ENCODE measurements around the gene MSRB3. TPM values are rescaled to one million over a fixed set of nuclear protein-coding genes. Genes with fewer than 3 reads are reported as not detected.

Gene MSRB3
- total RNA-seq, 1 donor from 2014 or later = 3.7 TPM

GRCh38 chr12:65263777-65264176 is 14.7 kb upstream of the MSRB3 start:
- no peak for DNase-seq (ENCODE audit: low spot score)
- Mint-ChIP-seq H3K9me3 (no peaks in the 10 kb centered on the region), H3K36me3 (no peaks in the 10 kb centered on the region), H3K4me3 (no peak overlapping the region), H3K4me1 (peaks cover 2% of the 10 kb centered on the region), H3K27ac (no peak overlapping the region), H3K27me3 (ENCODE audit: insufficient read depth, low read depth) (no peaks in the 10 kb centered on the region)
- H2AFZ ChIP-seq (replicated peaks) = no peak overlapping the region
- no peaks in the 10 kb centered on the region for H3K79me2 ChIP-seq (ENCODE audit: low read depth)
- no peaks in the 10 kb centered on the region for H4K20me1 ChIP-seq (ENCODE audit: low read depth)
- TF ChIP-seq EZH2 (IDR thresholded peaks at IDR 0.05) = no peak
- no peak for TF ChIP-seq CTCF (IDR thresholded peaks at IDR 0.05)
- no peak for TF ChIP-seq EZH2phosphoT487 (IDR thresholded peaks at IDR 0.05)
- H3K9ac ChIP-seq = no peak overlapping the region
- no peak overlapping the region for H3K4me3 ChIP-seq
- H3K36me3 ChIP-seq = no peaks in the 10 kb centered on the region
- no peak overlapping the region for H3K4me2 ChIP-seq
- no peaks in the 10 kb centered on the region for H3K27me3 ChIP-seq
- no peak overlapping the region for H3K27ac ChIP-seq
- H3K4me1 ChIP-seq = no peaks in the 10 kb centered on the region
- no peaks in the 10 kb centered on the region for H3F3A ChIP-seq (ENCODE audit: low read depth)
- H3K9me3 ChIP-seq (ENCODE audit: low read depth) = no peaks in the 10 kb centered on the region

- H3K36me3 ChIP-seq = no peaks in the 10 kb centered on the region
- Mint-ChIP-seq H3K27ac (no peak overlapping the region), H3K27me3 (ENCODE audit: insufficient read depth, low read depth) (no peaks in the 10 kb centered on the region), H3K9me3 (no peaks in the 10 kb centered on the region), H3K36me3 (no peaks in the 10 kb centered on the region), H3K4me1 (no peaks in the 10 kb centered on the region), H3K4me3 (no peak overlapping the region)
- no peaks in the 10 kb centered on the region for H3K27me3 ChIP-seq
- H3K27ac ChIP-seq = no peak overlapping the region
- no peaks in the 10 kb centered on the region for H3K79me2 ChIP-seq (ENCODE audit: low read depth)
- no peak overlapping the region for H2AFZ ChIP-seq (replicated peaks)
- TF ChIP-seq EZH2 (IDR thresholded peaks at IDR 0.05) = no peak
- no peak for TF ChIP-seq EZH2phosphoT487 (IDR thresholded peaks at IDR 0.05)
- no peak for TF ChIP-seq CTCF (IDR thresholded peaks at IDR 0.05)
- H4K20me1 ChIP-seq (ENCODE audit: low read depth) = no peaks in the 10 kb centered on the region
- no peaks in the 10 kb centered on the region for H3K9me3 ChIP-seq (ENCODE audit: low read depth)
- H3K4me3 ChIP-seq = no peak overlapping the region
- no peaks in the 10 kb centered on the region for H3K4me1 ChIP-seq
- H3K9ac ChIP-seq = no peak overlapping the region
- no peaks in the 10 kb centered on the region for H3F3A ChIP-seq (ENCODE audit: low read depth)
- no peak for DNase-seq (ENCODE audit: low spot score)
- H3K4me2 ChIP-seq = no peak overlapping the region
Observed at GRCh38 chr12:65266408-65266807, 12.1 kb upstream of the MSRB3 start.

- no peaks in the 10 kb centered on the region for H3F3A ChIP-seq (ENCODE audit: low read depth)
- H3K27ac Mint-ChIP-seq = no peak overlapping the region
- no peaks in the 10 kb centered on the region for H3K4me1 Mint-ChIP-seq
- H3K4me3 ChIP-seq = no peak overlapping the region
- H3K36me3 ChIP-seq = no peaks in the 10 kb centered on the region
- no peaks in the 10 kb centered on the region for H3K4me1 ChIP-seq
- DNase-seq (ENCODE audit: low spot score) = no peak
- H3K9me3 Mint-ChIP-seq = no peaks in the 10 kb centered on the region
- no peaks in the 10 kb centered on the region for H4K20me1 ChIP-seq (ENCODE audit: low read depth)
- H3K27me3 ChIP-seq = no peaks in the 10 kb centered on the region
- H3K27ac ChIP-seq = no peak overlapping the region
- H3K79me2 ChIP-seq (ENCODE audit: low read depth) = no peaks in the 10 kb centered on the region
- H3K4me3 Mint-ChIP-seq = no peak overlapping the region
- TF ChIP-seq EZH2phosphoT487 (IDR thresholded peaks at IDR 0.05) (no peak), EZH2 (IDR thresholded peaks at IDR 0.05) (no peak), CTCF (IDR thresholded peaks at IDR 0.05) (no peak)
- H3K9ac ChIP-seq = no peak overlapping the region
- no peaks in the 10 kb centered on the region for H3K27me3 Mint-ChIP-seq (ENCODE audit: insufficient read depth, low read depth)
- no peaks in the 10 kb centered on the region for H3K9me3 ChIP-seq (ENCODE audit: low read depth)
- H2AFZ ChIP-seq (replicated peaks) = no peak overlapping the region
- no peaks in the 10 kb centered on the region for H3K36me3 Mint-ChIP-seq
- H3K4me2 ChIP-seq = no peak overlapping the region
Observed at GRCh38 chr12:65269603-65270002, 8.9 kb upstream of the MSRB3 start.
